Stomach (tissue), 4 donors: ENCODE data around the gene COMMD7.

ENCODE experiments used
- CTCF ChIP-seq, 7 experiments: fragments of 450-650 bp in 4 of 7; fragments of 200-600 bp in 3 of 7; sonication (generic) in 3 of 7; IDR thresholded peaks; one replicate each; pipeline ENCODE4 v1.5.1; 2016 to 2019; ENCODE audit warnings: antibody characterized with exemption in 7 of 7, control low read depth in 2 of 7, mild to moderate bottlenecking in 1 of 7
- POLR2A ChIP-seq, 4 donors: fragments of 450-650 bp; IDR thresholded peaks; one replicate each; pipeline ENCODE4 v1.6.1; 2016; ENCODE audit warnings: antibody characterized with exemption in 4 of 4, control low read depth in 2 of 4, mild to moderate bottlenecking in 1 of 4, moderate library complexity in 1 of 4
- POLR2AphosphoS5 ChIP-seq, 3 donors: sonication (generic); formaldehyde crosslinking; IDR thresholded peaks; one replicate each; pipeline ENCODE4 v1.6.1; 2016; ENCODE audit warnings: antibody characterized with exemption in 3 of 3

- TF ChIP-seq CTCF (IDR thresholded peaks at IDR 0.05) (no peak), POLR2A (IDR thresholded peaks at IDR 0.05) (no peak), POLR2AphosphoS5 (IDR thresholded peaks at IDR 0.05) (no peak)
These were observed 61.8 kb downstream of the COMMD7 start for GRCh38 chr20:32681175-32682084.
